HG02885 (cell line): Measurements from ENCODE around the gene ZFP90.
"Not testable (repeated sequence)": the region's sequence is repeated elsewhere in the genome, so short reads cannot be mapped to it uniquely, and the experiment has no call there.

Source experiments
- ATAC-seq: cut with Tn5 transposase; IDR thresholded peaks from one replicate; pipeline ENCODE4 v1.9.1; 2021; ENCODE audit warnings: mild to moderate bottlenecking; ENCODE audit not compliant: unreplicated experiment, poor library complexity

The ZFP90 gene

GRCh38 chr16:68538880-68539701 is at the start of gene ZFP90:
ZFP90 (plus strand) TSS chr16:68539291; CDS start chr16:68539793, 502 bp downstream.
- ATAC-seq, result peak; percentile 95

- ATAC-seq, result no peak
These were observed 48.7 kb upstream of the ZFP90 start for GRCh38 chr16:68490358-68490757.

GRCh38 chr16:68490829-68491575 is 48.1 kb upstream of the ZFP90 start:
- ATAC-seq, result no peak

GRCh38 chr16:68491576-68491950 is 47.5 kb upstream of the ZFP90 start:
- ATAC-seq, result no peak

GRCh38 chr16:68492151-68492542 is 46.9 kb upstream of the ZFP90 start:
- ATAC-seq, result no peak

- no peak for ATAC-seq
These were observed 46.3 kb upstream of the ZFP90 start for GRCh38 chr16:68492543-68493411.

GRCh38 chr16:68493412-68494070 is 45.5 kb upstream of the ZFP90 start:
- ATAC-seq, result no peak

GRCh38 chr16:68494261-68494660 is 44.8 kb upstream of the ZFP90 start:
- not testable (repeated sequence) for ATAC-seq

GRCh38 chr16:68496689-68497088 is 42.4 kb upstream of the ZFP90 start:
- ATAC-seq, result no peak

- no peak for ATAC-seq
These were observed 40.1 kb upstream of the ZFP90 start for GRCh38 chr16:68499006-68499405.

GRCh38 chr16:68503334-68503733 is 35.8 kb upstream of the ZFP90 start:
- ATAC-seq, result no peak

- ATAC-seq, result no peak
These were observed 35.0 kb upstream of the ZFP90 start for GRCh38 chr16:68504066-68504465.

- ATAC-seq, result no peak
These were observed 32.6 kb upstream of the ZFP90 start for GRCh38 chr16:68506331-68507053.

GRCh38 chr16:68508013-68508412 is 31.1 kb upstream of the ZFP90 start:
- ATAC-seq, result no peak

- ATAC-seq, result no peak
These were observed 30.4 kb upstream of the ZFP90 start for GRCh38 chr16:68508641-68509240.

GRCh38 chr16:68509381-68509780 is 29.7 kb upstream of the ZFP90 start:
- no peak for ATAC-seq

- ATAC-seq, result no peak
These were observed 28.3 kb upstream of the ZFP90 start for GRCh38 chr16:68510775-68511174.

GRCh38 chr16:68512183-68512582 is 26.9 kb upstream of the ZFP90 start:
- no peak for ATAC-seq

GRCh38 chr16:68512742-68513141 is 26.3 kb upstream of the ZFP90 start:
- ATAC-seq, result no peak
